Smooth muscle cell (in vitro differentiated cells): ENCODE data around the gene SFRP5. TPM values are rescaled to one million over a fixed set of nuclear protein-coding genes. Genes with fewer than 3 reads are reported as not detected.
A peak's percentile ranks its signal among the peaks of the same experiment; 100 is the strongest.

Experiments
- DNase-seq: peaks from one replicate; lab custom pipeline; 2025; ENCODE audit not compliant: unreplicated experiment; lab: John Stamatoyannopoulos, UW
- H2AFZ ChIP-seq: fragments of 200-600 bp; sonication (generic); 2 replicates; pipeline ENCODE4 v1.6.0; 2016; ENCODE audit warnings: antibody characterized with exemption, low read depth, mild to moderate bottlenecking
- H3F3A ChIP-seq: fragments of 200-600 bp; sonication (generic); 2 replicates; pipeline ENCODE4 v1.6.0; 2017; ENCODE audit warnings: antibody characterized with exemption, low read depth
- H3K27ac ChIP-seq: fragments of 200-600 bp; sonication (generic); 2 replicates; pipeline ENCODE4 v1.5.1; 2016; ENCODE audit warnings: low read depth, mild to moderate bottlenecking
- H3K27me3 ChIP-seq: fragments of 200-600 bp; sonication (generic); 2 replicates; pipeline ENCODE4 v1.6.1; 2016; ENCODE audit warnings: low read depth, mild to moderate bottlenecking
- H3K36me3 ChIP-seq: fragments of 200-600 bp; sonication (generic); 2 replicates; pipeline ENCODE4 v1.5.1; 2016; ENCODE audit warnings: low read depth
- H3K4me1 ChIP-seq: fragments of 200-600 bp; sonication (generic); 2 replicates; pipeline ENCODE4 v1.5.1; 2016; ENCODE audit warnings: low read depth
- H3K4me2 ChIP-seq: fragments of 200-600 bp; sonication (generic); 2 replicates; pipeline ENCODE4 v1.6.0; 2016; ENCODE audit warnings: mild to moderate bottlenecking
- H3K4me3 ChIP-seq: fragments of 200-600 bp; sonication (generic); 2 replicates; pipeline ENCODE4 v1.5.1; 2016; ENCODE audit warnings: mild to moderate bottlenecking
- H3K79me2 ChIP-seq: fragments of 200-600 bp; sonication (generic); 2 replicates; pipeline ENCODE4 v1.6.0; 2016; ENCODE audit warnings: low read depth, mild to moderate bottlenecking
- H3K9ac ChIP-seq: fragments of 200-600 bp; sonication (generic); 2 replicates; pipeline ENCODE4 v1.6.0; 2016; ENCODE audit warnings: low read depth
- H3K9me3 ChIP-seq: fragments of 200-600 bp; sonication (generic); replicated peaks from 2 replicates; pipeline ENCODE4 v1.5.1; 2016; ENCODE audit warnings: low read depth
- H4K20me1 ChIP-seq: fragments of 200-600 bp; sonication (generic); 2 replicates; pipeline ENCODE4 v1.6.0; 2016; ENCODE audit warnings: low read depth
- WGBS: methylation state at CpG from one replicate; pipeline ENCODE4 v1.1.7; 2016; ENCODE audit warnings: low lambda C conversion rate; 5-methylcytosine and 5-hydroxymethylcytosine counted together
- polyA plus RNA-seq: library from polyadenylated mRNA; unstranded; fragments of >200 nt; fragmentation: Nextera tagmentation; extraction: Ambion mirVana; gene quantifications from 2 replicates; pipeline ENCODE4 v1.2.1, GENCODE V29; 2016
- total RNA-seq: library from RNA; depleted of rRNA; stranded (reverse); fragments of >200 nt; gene quantifications from 2 replicates; pipeline ENCODE4 v1.2.3, GENCODE V29; 2014
- TF ChIP-seq, protein P1 (sequence below): fragments of 200-600 bp; sonication (generic); IDR thresholded peaks from 2 replicates; pipeline ENCODE4 v1.5.1; 2017; ENCODE audit warnings: borderline replicate concordance, mild to moderate bottlenecking, antibody characterized with exemption; ENCODE audit not compliant: insufficient read depth, poor library complexity, severe bottlenecking

SFRP5 gene
- total and polyA plus RNA-seq, 2 experiments from 2014 or later = 0.11 TPM; not detected in 1

DNA sequence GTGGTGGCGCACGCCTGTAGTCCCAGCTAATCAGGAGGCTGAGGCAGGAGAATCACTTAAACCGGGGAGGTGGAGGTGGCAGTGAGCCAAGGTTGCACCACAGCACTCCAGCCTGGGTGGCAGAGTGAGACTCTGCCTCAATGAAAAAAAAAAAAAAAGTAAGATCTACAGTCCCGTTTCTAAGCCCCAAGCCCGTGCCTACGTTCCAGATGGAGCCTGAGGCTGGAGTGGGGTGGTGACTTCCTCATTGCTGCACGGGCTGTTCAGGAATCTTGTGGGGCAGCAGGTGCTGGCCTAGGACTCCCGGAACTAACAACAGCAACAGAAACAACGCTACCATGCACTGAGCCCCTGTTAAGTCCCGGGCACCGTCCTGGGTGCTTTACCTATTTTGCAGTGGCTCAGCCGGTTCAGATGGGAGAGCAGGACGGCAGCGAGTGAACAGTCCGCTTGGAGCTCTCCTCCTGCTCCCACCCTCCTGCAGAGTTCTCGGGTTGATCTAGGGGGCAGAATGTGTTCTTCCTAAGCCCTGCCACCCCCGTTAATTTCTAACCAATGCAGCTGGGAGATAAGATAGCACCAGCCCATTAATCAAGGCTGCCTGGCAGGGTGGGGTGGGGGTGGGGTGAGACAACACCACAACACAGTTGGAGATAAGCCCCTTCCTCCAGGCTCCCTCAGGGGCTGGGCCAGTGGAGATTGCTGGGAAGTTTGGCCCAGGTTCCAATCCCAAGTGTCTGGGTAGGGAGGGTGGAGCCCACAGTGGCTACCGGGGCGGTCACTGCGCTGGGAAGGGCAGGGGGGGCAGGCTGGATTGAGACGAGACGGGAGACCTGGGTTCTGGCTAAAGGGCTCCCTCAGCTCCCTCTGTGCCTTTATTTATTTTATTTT is 17.0 kb upstream of the SFRP5 start:
- Histone ChIP-seq H4K20me1 (no peaks in the 10 kb centered on the region), H2AFZ (no peak overlapping the region), H3K79me2 (no peaks in the 10 kb centered on the region), H3K9ac (no peak overlapping the region), H3K27ac (no peak overlapping the region), H3K4me3 (peak overlapping the region; percentile 15), H3K4me2 (no peak overlapping the region), H3K4me1 (no peaks in the 10 kb centered on the region), H3K36me3 (no peaks in the 10 kb centered on the region), H3K27me3 (peaks cover 24% of the 10 kb centered on the region), H3K9me3 (no peaks in the 10 kb centered on the region), H3F3A (no peaks in the 10 kb centered on the region)
- TF ChIP-seq, protein P1, sequence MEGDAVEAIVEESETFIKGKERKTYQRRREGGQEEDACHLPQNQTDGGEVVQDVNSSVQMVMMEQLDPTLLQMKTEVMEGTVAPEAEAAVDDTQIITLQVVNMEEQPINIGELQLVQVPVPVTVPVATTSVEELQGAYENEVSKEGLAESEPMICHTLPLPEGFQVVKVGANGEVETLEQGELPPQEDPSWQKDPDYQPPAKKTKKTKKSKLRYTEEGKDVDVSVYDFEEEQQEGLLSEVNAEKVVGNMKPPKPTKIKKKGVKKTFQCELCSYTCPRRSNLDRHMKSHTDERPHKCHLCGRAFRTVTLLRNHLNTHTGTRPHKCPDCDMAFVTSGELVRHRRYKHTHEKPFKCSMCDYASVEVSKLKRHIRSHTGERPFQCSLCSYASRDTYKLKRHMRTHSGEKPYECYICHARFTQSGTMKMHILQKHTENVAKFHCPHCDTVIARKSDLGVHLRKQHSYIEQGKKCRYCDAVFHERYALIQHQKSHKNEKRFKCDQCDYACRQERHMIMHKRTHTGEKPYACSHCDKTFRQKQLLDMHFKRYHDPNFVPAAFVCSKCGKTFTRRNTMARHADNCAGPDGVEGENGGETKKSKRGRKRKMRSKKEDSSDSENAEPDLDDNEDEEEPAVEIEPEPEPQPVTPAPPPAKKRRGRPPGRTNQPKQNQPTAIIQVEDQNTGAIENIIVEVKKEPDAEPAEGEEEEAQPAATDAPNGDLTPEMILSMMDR = no peak
- 42% methylated on average over 20 of the region's 22 CpGs for WGBS
- DNase-seq = no peak

DNA sequence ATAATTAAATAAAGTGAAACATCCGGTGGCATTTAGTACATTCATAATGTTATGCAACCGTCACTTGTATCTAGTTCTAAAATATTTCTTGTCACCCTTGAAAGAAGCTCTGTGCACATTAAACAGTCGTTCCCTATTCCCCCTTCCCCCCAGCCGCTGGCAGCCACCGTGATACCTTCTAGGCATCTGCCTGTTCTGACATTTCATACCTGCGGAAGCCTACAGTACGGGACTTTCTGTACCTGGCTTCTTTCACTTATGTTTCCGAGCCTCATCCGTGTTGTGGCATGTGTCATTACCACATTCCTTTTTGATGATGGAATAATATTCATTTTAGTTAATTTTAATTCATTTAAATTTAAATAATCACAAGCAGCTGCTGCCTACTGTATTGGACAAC is 13.9 kb upstream of the SFRP5 start:
- Histone ChIP-seq H3K9ac (no peak overlapping the region), H3K4me3 (no peak overlapping the region), H3K9me3 (no peaks in the 10 kb centered on the region), H3K4me2 (no peak overlapping the region), H3K27me3 (peaks cover 17% of the 10 kb centered on the region), H3K27ac (no peak overlapping the region), H3K4me1 (peaks cover 8% of the 10 kb centered on the region), H3K36me3 (no peaks in the 10 kb centered on the region), H3K79me2 (no peaks in the 10 kb centered on the region), H2AFZ (no peak overlapping the region), H3F3A (no peaks in the 10 kb centered on the region), H4K20me1 (no peaks in the 10 kb centered on the region)
- WGBS = 87% methylated on average over 9 of the region's 9 CpGs
- TF ChIP-seq, protein P1 = no peak
- no peak for DNase-seq

DNA sequence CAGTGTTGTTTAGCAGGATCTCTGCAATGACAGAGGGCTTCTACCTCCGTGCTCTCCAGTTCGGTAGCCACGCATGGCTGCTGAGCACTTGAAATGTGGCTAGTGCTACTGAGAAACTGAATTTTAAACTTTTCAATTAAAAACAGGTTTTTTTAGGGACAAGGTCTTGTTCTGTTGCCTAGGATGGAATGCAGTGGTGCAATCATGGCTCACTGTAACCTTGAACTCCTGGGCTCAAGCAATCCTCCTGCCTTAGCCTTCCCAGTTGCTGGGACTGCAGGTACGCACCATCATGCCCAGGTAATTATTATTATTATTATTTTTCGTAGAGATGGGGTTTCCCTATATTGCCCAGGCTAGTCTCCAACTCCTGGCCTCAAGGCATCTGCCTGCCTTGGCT is 13.4 kb upstream of the SFRP5 start:
- Histone ChIP-seq H3K36me3 (no peaks in the 10 kb centered on the region), H3K9me3 (no peaks in the 10 kb centered on the region), H3F3A (no peaks in the 10 kb centered on the region), H2AFZ (no peak overlapping the region), H3K4me2 (no peak overlapping the region), H3K4me3 (no peak overlapping the region), H3K27me3 (peaks cover 17% of the 10 kb centered on the region), H4K20me1 (no peaks in the 10 kb centered on the region), H3K27ac (no peak overlapping the region), H3K9ac (no peak overlapping the region), H3K79me2 (no peaks in the 10 kb centered on the region), H3K4me1 (peaks cover 8% of the 10 kb centered on the region)
- no peak for DNase-seq
- TF ChIP-seq, protein P1 = no peak
- WGBS = 95% methylated on average over 5 of the region's 5 CpGs
